SH-SY5Y (cell line): ENCODE results near the gene TENM4.

ENCODE experiments used
- GATA2 ChIP-seq: IDR thresholded peaks from 2 replicates; pipeline ENCODE4 v1.6.1; 2011; ENCODE audit warnings: mild to moderate bottlenecking, low read depth, low read length
- GATA3 ChIP-seq: IDR thresholded peaks from 2 replicates; pipeline ENCODE4 v1.6.1; 2011; ENCODE audit warnings: low read depth, mild to moderate bottlenecking, low read length, moderate library complexity

DNA sequence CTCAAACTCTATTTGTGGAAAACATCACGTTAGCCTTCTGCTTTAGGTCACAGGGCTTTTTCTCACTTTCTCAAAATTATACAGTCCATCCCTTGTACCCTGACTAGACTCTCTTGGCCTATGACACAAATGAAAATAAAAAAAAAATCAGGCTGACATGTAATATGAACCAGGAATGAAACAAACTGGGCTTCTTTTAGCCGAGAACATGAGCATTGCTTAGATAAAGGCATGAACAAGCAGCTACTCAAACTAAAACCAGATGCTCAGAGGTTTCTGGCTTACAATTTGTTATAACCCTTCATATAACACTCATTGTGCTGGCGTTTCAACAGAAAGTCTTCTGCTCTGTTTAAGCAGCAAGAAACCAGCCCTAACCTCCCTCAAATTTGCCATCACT, 600.6 kb downstream of the TENM4 start:
- TF ChIP-seq GATA2 (no peak), GATA3 (no peak)
